BE2C (cell line): ENCODE data around the gene TSPAN15.

ENCODE experiments used
- DNase-seq: peaks from one replicate; pipeline ENCODE4 v3.0.0-alpha.2; 2020
- H3K27me3 ChIP-seq: fragments of 250-450 bp; sonication (Bioruptor Pico); 2 replicates; pipeline ENCODE4 v1.5.1; 2020; ENCODE audit warnings: mild to moderate bottlenecking
- H3K36me3 ChIP-seq: fragments of 250-450 bp; sonication (Bioruptor Pico); 2 replicates; pipeline ENCODE4 v1.5.1; 2020; ENCODE audit warnings: mild to moderate bottlenecking
- H3K4me1 ChIP-seq: fragments of 250-450 bp; sonication (Bioruptor Pico); 2 replicates; pipeline ENCODE4 v1.5.1; 2020
- H3K4me3 ChIP-seq: 2 replicates; pipeline ENCODE4 v1.5.1; 2011; ENCODE audit warnings: low read depth, low read length
- H3K9me3 ChIP-seq: fragments of 250-450 bp; sonication (Bioruptor Pico); 2 replicates; pipeline ENCODE4 v1.5.1; 2020
- TF ChIP-seq, protein P1 (sequence below): IDR thresholded peaks from 2 replicates; pipeline ENCODE4 v1.5.1; 2012; ENCODE audit warnings: mild to moderate bottlenecking, low read depth, low read length

Gene TSPAN15

DNA sequence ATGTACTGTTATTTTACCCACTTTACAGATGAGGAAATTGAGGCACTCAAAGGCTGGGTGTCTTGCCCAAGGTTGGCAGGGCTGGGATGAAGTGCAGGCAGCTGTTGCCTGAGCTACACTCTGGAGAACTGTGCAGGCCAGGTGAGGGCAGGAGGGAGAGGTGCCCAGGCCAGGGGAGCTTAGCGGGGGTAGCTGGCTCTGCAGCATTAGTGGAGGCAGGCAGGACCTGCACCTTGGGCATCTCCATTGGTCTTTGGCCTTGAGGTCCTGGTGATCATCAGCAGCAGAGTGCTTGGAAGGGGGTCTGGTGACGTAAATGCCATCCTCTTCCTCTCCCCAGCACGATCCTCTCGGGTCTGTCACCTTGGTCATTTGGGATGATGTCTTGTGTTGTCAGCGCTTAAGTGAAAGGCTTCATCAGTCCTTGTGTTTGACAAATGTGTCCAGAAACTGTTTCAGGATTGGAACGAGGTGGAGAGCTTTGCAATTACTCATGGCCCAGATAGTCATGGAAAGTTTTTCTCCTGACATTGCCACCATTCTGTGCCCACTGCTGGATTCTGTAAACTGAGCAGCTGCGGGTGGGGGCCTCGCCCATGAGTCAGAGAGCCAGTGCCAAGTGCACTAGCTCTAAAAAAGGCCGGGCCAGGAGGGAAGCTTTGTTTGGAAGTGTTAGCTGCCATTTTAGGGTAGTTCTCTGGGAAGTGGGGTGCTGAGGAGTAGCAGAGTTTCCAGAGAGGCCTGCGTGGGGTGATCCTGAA lies 47.6 kb downstream of the TSPAN15 start:
- Histone ChIP-seq H3K4me3 (no peak overlapping the region), H3K36me3 (no peaks in the 10 kb centered on the region), H3K27me3 (no peaks in the 10 kb centered on the region), H3K4me1 (no peaks in the 10 kb centered on the region), H3K9me3 (no peaks in the 10 kb centered on the region)
- TF ChIP-seq, protein P1, sequence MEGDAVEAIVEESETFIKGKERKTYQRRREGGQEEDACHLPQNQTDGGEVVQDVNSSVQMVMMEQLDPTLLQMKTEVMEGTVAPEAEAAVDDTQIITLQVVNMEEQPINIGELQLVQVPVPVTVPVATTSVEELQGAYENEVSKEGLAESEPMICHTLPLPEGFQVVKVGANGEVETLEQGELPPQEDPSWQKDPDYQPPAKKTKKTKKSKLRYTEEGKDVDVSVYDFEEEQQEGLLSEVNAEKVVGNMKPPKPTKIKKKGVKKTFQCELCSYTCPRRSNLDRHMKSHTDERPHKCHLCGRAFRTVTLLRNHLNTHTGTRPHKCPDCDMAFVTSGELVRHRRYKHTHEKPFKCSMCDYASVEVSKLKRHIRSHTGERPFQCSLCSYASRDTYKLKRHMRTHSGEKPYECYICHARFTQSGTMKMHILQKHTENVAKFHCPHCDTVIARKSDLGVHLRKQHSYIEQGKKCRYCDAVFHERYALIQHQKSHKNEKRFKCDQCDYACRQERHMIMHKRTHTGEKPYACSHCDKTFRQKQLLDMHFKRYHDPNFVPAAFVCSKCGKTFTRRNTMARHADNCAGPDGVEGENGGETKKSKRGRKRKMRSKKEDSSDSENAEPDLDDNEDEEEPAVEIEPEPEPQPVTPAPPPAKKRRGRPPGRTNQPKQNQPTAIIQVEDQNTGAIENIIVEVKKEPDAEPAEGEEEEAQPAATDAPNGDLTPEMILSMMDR, result no peak
- no peak for DNase-seq

DNA sequence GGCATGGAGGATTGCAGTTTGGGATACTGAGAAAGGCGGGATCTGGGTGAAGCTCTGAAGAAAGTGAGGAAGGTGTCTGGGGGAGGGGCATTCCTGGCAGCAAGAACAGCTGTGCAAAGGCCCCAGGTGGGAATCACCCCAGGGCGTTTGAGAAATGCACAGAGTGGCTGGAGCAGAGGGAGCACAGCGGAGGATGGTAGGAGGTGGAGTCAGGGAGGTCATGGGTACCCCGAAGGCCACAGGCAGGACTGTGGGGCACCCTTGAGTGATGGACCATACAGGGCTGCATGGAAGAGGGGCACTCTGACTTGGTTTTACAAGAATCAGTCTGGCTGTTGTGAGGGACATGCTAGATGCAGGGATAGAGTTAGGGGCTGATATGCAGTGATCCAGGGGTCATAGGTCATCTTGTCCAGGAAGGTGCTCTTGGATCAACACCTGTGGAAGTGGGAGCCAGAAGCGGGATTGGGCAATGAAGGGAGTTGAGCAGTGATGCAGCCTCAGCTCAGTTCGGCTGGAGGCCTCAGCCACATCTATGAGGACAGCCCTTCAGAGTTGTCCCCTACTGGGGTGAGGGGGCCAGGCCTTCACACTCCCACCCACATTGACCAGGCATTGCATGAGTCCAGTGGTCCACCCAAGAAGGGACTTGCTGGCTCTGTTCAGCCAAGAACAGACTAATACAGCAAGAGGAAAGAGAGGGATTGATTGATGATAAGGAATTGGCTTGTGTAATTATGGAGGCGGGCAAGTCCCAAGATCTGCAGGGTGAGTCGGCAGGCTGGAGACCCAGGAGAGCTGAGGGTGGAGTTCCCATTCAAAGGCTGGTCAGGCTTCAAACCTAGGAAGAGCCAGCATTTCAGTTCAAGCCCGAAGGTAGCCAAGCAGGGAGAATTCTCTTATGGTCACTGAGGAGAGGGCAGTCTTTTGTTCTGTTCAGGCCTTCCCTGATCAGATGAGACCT lies 48.7 kb downstream of the TSPAN15 start:
- H3K36me3 ChIP-seq, result no peaks in the 10 kb centered on the region
- no peaks in the 10 kb centered on the region for H3K4me1 ChIP-seq
- TF ChIP-seq, protein P1, result no peak
- DNase-seq, result no peak
- no peaks in the 10 kb centered on the region for H3K9me3 ChIP-seq
- no peaks in the 10 kb centered on the region for H3K27me3 ChIP-seq
- H3K4me3 ChIP-seq, result no peak overlapping the region

DNA sequence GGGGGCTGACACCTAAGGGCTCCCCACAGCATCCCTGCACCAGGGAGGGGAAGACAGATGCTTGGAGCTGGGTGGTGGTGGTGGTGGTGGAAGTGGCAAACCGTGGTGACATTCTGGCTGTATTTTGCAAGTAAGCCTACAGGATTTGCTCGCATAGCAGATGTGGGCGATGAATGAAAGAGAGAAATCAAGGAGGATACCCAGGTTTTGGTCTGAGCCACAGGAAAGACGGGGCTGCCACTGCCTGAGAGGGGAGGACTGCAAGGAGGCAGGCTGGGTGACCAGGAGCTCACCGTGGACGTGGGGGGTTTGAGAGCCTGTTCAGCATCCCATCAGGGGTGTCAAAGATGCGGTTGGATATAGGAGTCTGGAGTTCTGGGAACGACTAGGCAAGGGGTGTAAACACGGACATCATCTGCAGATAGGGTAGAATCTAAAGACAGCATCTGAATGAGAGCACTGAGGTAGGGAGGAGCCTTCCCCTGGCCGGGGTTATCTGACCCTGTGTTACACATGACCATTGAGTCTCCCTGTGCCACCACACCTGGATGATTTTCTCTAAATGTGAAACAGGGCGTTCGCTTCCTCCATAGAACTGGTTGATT lies 49.7 kb downstream of the TSPAN15 start:
- Histone ChIP-seq H3K27me3 (no peaks in the 10 kb centered on the region), H3K36me3 (no peaks in the 10 kb centered on the region), H3K4me3 (no peak overlapping the region), H3K4me1 (no peaks in the 10 kb centered on the region), H3K9me3 (no peaks in the 10 kb centered on the region)
- TF ChIP-seq, protein P1, result no peak
- DNase-seq, result no peak

DNA sequence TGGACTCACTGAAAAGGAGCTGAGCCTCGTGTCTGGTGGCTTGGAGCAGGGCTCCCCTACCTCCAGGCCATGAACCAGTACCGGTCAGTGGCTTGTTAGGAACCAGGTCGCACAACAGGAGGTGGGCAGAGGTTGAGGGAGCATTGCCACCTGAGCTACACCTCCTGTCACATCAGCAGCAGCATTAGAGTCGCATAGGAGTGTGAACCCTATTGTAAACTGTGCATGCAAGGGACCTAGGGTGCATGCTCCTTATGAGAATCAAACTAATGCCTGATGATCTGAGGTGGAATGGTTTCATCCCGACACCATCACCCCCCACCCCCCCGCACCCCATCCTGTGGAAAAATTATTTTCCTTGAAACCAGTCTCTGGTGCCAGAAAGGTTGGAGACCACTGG lies 50.4 kb downstream of the TSPAN15 start:
- no peak overlapping the region for H3K4me3 ChIP-seq
- TF ChIP-seq, protein P1, result no peak
- no peaks in the 10 kb centered on the region for H3K4me1 ChIP-seq
- no peaks in the 10 kb centered on the region for H3K27me3 ChIP-seq
- no peak for DNase-seq
- no peaks in the 10 kb centered on the region for H3K9me3 ChIP-seq
- H3K36me3 ChIP-seq, result no peaks in the 10 kb centered on the region

DNA sequence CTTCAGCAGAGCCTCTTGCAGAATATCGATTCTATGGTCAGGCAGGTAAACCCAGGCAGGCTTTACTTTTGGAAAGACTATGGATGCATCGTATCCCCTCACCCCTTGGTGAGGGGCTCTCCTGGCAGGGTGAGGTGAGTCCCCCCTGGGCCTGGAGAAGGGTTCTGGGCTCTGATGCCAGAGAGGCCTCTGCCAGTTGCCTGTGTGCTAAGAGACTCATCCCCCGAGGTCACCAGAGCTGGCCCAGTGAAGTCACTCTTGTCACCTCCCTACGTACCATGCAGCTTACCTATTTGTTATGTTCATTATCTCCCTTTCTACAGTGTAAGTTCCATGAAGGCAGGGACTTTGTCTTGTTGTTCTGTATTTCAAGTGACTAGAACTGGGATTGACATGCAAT lies 51.3 kb downstream of the TSPAN15 start:
- no peaks in the 10 kb centered on the region for H3K4me1 ChIP-seq
- no peaks in the 10 kb centered on the region for H3K9me3 ChIP-seq
- no peaks in the 10 kb centered on the region for H3K36me3 ChIP-seq
- no peak for DNase-seq
- H3K27me3 ChIP-seq, result no peaks in the 10 kb centered on the region
- TF ChIP-seq, protein P1, result no peak
- H3K4me3 ChIP-seq, result no peak overlapping the region
